Stomach smooth muscle (tissue), 2 donors: Measurements from ENCODE around the gene SEMA5A.

Source experiments
- H3K27ac ChIP-seq: one replicate; pipeline ENCODE4 v1.7.0; 2013; ENCODE audit warnings: mild to moderate bottlenecking, low read length, inconsistent platforms
- H3K27me3 ChIP-seq, 2 donors: one replicate each; pipeline ENCODE4 v1.7.0; 2013; ENCODE audit warnings: low read length in 2 of 2; ENCODE audit not compliant: insufficient read depth in 2 of 2, control insufficient read depth in 1 of 2
- H3K36me3 ChIP-seq, 2 donors: one replicate each; pipeline ENCODE4 v1.7.0; 2013; ENCODE audit warnings: low read length in 2 of 2; ENCODE audit not compliant: control insufficient read depth in 2 of 2, insufficient read depth in 2 of 2
- H3K4me1 ChIP-seq: one replicate; pipeline ENCODE4 v1.7.0; 2013; ENCODE audit warnings: low read length; ENCODE audit not compliant: control insufficient read depth, insufficient read depth
- H3K4me3 ChIP-seq, 2 donors: one replicate each; pipeline ENCODE4 v1.7.0; 2013; ENCODE audit warnings: low read length in 2 of 2
- H3K9ac ChIP-seq, 2 donors: one replicate each; pipeline ENCODE4 v1.7.0; 2013; ENCODE audit warnings: low read length in 2 of 2, mild to moderate bottlenecking in 1 of 2
- H3K9me3 ChIP-seq, 2 donors: one replicate each; pipeline ENCODE4 v1.7.0; 2013; ENCODE audit warnings: low read length in 2 of 2; ENCODE audit not compliant: control insufficient read depth in 2 of 2
- donor health status: healthy.
- donor health status: Pancreatic carcinoma.

SEMA5A gene

DNA sequence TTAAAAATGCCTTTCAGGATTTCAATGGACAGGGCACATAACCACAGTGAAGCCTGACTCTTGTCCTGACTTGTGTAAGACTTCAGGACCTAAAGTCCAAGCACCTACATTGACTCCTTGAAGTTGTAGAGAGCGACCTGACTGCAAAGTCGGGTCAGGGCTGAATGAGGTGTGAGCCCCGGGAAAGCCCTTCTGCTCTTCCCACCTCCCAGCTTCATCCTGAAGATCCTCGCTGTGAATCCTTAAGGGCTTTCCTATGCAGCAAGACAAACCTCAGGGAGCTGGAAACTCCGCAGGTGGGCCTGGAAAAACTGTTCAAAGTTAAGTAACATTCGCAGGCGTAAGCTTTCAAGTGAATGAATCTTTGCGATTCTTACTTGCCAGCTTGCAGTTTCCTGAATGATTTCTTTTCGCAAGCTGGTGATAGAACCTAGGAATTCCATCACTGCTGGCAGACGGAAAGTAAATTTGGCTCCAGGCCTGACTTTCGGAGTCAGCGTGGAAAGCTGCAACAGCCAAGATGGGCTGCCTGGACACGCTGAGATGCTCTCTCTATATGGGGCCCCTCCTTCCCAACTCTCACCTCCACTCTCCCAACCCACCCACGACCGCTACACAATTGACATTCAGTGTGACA lies 10.9 kb downstream of the SEMA5A start:
- Histone ChIP-seq H3K9me3 (no peaks in the 10 kb centered on the region), H3K27me3 (peaks cover 0 to 7% of the 10 kb centered on the region in 2 donors), H3K9ac (no peak overlapping the region), H3K36me3 (no peaks in the 10 kb centered on the region), H3K4me1 (peaks cover 2% of the 10 kb centered on the region), H3K27ac (no peak overlapping the region), H3K4me3 (no peak overlapping the region)

DNA sequence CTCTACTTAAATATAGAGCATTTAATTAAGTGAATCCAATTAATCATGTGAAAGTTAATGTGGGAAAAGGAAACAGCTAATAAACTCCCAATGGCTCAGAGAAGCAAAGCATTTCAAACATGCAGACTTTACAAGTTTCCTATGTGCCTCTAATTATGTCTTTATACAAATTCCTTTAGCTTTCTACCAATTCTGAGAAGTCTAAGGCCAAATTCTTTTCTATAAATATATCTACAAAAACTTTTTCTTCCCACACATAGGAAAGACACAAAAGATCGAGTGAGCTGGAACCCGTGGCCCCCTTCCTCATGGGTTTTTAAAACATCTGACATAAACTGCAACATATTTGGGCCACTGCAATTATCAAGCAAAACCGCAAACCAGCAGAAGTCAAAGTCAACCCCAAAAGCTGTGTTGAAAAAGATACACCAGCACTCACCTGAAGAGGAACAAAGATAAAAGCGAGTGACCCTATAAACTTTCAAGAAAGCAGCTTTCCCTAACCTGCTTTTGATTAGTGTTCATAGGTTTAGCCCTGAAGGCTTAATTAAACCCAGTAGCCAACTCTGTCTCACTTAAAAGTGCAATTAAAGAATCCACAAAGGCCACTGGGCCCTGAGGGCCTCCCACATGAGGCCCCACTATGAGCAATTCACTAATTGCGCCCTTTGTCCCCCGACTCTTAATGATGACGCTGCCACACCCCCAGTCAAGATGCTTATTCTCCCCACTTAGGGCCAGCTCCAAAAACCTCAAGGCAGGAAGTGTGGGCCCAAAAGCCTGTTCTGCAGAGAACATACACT lies 12.1 kb downstream of the SEMA5A start:
- Histone ChIP-seq H3K27me3 (peaks cover 0 to 6% of the 10 kb centered on the region in 2 donors), H3K4me1 (peaks cover 2% of the 10 kb centered on the region), H3K9ac (no peak overlapping the region), H3K36me3 (no peaks in the 10 kb centered on the region), H3K9me3 (no peaks in the 10 kb centered on the region), H3K27ac (no peak overlapping the region), H3K4me3 (no peak overlapping the region)

DNA sequence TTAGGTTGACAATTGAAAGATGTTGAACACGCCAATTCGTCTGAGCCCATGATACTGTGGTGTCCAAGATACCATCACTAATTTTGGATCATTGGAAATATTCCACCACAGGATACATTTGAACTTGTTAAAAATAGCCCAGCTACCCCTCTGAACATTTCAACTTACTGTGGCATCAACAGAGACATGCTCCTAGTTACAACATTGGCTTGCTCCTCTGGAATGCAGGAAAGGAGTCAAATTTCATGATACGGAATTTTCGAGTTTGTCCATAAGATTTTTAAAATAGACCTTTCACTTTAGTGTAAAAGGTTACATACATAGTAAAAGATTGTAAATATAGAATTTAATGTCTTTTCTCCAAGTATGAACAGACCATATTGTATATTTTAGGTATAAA lies 12.8 kb downstream of the SEMA5A start:
- Histone ChIP-seq H3K27me3 (peaks cover 0 to 6% of the 10 kb centered on the region in 2 donors), H3K9ac (no peak overlapping the region), H3K4me3 (no peak overlapping the region), H3K4me1 (peaks cover 2% of the 10 kb centered on the region), H3K27ac (no peak overlapping the region), H3K9me3 (no peaks in the 10 kb centered on the region), H3K36me3 (no peaks in the 10 kb centered on the region)

DNA sequence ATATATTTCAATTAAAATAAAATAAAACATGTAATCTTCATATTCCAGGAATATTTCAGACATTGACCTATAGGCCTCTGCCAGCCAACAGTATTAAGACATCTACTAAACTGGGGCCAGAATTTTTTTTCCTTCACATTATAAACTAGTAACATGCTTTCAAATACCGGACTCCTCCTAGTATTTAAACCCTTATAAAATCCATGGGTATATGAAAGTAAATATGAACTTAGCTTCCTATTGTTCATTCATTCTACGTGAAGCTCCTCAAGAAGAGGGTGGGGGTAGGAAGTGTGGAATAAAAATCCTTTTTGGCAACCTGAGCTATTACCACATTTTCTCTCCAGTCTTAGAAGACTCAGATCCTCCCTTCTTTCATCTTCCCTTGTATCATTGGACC lies 16.4 kb downstream of the SEMA5A start:
- no peak overlapping the region for H3K27ac ChIP-seq
- H3K27me3 ChIP-seq = peaks cover 0 to 3% of the 10 kb centered on the region in 2 donors
- H3K36me3 ChIP-seq = no peaks in the 10 kb centered on the region
- H3K9me3 ChIP-seq = no peaks in the 10 kb centered on the region
- H3K4me1 ChIP-seq = no peaks in the 10 kb centered on the region
- H3K4me3 ChIP-seq = no peak overlapping the region
- no peak overlapping the region for H3K9ac ChIP-seq

DNA sequence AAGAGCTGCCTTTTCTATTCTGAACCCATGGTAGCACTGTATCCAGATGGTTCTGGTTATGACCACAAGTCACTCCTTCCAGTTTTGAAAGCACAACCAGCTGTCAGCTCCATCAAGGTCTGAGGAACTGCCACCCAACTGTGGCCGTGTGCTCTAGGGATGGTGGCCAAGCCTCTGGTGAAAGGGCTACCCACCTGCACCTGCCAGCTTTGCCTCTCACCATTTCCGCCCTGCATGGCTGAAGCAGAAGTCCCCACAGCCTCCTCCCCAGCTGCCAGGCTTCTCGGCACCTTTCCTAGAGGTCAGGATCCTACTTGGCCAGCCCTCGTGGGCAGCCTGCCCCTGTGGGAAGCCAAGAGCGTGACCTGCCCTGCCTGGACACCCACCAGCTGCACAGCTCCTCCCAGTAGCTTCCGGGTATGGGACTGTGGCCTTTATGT lies 16.8 kb downstream of the SEMA5A start:
- H3K27ac ChIP-seq = no peak overlapping the region
- H3K36me3 ChIP-seq = no peaks in the 10 kb centered on the region
- no peak overlapping the region for H3K9ac ChIP-seq
- H3K4me3 ChIP-seq = no peak overlapping the region
- H3K9me3 ChIP-seq = no peaks in the 10 kb centered on the region
- H3K27me3 ChIP-seq = peaks cover 0 to 3% of the 10 kb centered on the region in 2 donors
- H3K4me1 ChIP-seq = no peaks in the 10 kb centered on the region

DNA sequence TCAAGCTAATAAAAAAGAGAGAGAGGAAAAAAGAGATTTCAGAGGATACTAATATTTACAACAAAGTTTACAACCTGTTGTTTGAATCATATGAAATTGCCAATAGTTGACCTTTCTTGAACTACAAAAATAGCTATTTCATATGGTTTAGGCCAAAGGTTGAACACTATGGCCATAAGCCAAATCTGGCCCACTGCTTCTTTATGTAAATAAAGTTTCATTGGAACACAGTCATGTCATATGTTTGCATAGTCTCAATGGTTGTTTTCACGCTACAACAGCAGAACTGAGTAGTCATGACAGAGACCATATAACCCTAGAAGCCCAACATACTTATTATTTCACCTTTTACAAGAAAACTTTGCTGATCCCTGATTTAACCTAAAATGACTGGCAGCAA lies 20.9 kb downstream of the SEMA5A start:
- H3K4me3 ChIP-seq = no peak overlapping the region
- no peak overlapping the region for H3K27ac ChIP-seq
- H3K9ac ChIP-seq = no peak overlapping the region

DNA sequence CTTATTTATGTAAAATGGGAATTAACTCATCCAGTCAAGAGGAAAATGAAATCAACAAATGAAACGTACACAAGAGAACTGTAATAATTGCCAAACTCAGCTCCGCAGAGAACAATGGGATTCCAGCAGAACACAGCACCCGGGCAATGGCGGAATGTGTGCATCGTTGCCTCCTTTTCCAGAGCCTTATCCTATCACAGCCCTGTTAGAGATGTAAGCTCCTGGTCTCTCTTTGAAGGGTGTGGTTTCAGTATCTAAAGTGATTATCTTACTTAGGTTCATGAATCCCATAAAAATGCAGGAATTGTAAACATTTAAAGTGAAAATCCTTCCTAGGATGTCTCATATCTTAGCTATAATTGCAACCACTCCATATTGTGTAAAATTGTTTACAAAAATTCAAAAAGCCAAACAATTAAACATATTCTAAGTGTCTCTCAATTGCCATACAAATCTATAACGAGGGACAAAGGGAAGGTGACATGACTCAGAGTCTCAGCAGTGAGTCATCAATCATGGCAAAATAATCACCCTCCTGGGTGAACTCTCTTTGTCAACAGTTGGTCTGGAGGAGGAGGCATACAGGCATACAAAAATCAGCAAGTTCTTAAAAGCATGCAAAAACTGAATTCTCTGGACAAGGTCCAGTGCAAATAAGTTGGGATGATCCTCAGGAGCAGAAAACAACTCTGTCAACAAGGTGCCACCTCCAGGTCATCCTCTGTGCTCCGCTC lies 22.6 kb downstream of the SEMA5A start:
- Histone ChIP-seq H3K4me3 (no peak overlapping the region), H3K27ac (no peak overlapping the region), H3K27me3 (no peaks in the 10 kb centered on the region), H3K4me1 (no peaks in the 10 kb centered on the region), H3K36me3 (no peaks in the 10 kb centered on the region), H3K9me3 (no peaks in the 10 kb centered on the region), H3K9ac (no peak overlapping the region)

More for the DNA sequence above, 20.9 kb downstream of the SEMA5A start:
- no peaks in the 10 kb centered on the region for H3K4me1 ChIP-seq
- H3K27me3 ChIP-seq = no peaks in the 10 kb centered on the region
- no peaks in the 10 kb centered on the region for H3K9me3 ChIP-seq
- no peaks in the 10 kb centered on the region for H3K36me3 ChIP-seq

DNA sequence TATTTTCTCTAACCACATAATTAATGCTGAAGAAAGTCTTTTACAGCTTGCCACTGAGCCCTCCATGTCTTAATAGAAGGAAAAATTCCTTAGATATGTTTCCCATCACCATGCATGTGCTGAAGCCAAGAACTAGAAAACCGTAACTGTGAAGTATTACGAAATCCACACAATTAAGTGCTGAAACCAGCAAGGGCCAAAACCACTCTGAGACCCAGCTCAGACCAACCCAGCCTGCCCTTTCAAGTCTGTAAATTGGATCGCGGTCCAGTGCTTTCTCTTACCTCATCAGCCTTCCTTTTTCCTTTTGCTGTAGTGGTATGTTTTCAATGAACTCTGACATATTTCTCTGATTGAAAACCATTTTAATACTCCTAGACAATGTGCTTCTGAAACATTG lies 26.3 kb downstream of the SEMA5A start:
- Histone ChIP-seq H3K36me3 (no peaks in the 10 kb centered on the region), H3K9ac (no peak overlapping the region), H3K4me1 (no peaks in the 10 kb centered on the region), H3K27me3 (no peaks in the 10 kb centered on the region), H3K27ac (no peak overlapping the region), H3K4me3 (no peak overlapping the region), H3K9me3 (no peaks in the 10 kb centered on the region)

DNA sequence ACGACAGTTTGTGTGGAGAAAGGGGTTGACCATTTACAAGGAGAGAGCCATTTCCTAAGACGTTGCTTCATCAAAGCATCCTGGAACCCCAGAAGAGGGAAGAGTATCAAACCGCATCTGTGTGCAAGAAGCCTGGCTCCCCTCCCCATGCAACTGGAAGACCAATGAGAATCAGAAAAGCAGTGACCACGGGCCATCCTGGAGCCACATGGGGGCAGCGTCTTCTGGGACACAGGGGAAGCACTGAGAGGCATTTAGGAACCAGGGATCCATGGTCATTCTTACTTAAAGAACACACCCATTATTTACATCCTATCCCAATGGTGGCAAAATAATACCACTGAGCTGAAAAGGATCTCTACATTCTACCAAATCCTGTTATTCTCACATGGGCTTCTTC lies 29.3 kb downstream of the SEMA5A start:
- no peak overlapping the region for H3K9ac ChIP-seq
- H3K27me3 ChIP-seq = no peaks in the 10 kb centered on the region
- H3K36me3 ChIP-seq = no peaks in the 10 kb centered on the region
- H3K27ac ChIP-seq = no peak overlapping the region
- no peaks in the 10 kb centered on the region for H3K4me1 ChIP-seq
- no peaks in the 10 kb centered on the region for H3K9me3 ChIP-seq
- H3K4me3 ChIP-seq = no peak overlapping the region

DNA sequence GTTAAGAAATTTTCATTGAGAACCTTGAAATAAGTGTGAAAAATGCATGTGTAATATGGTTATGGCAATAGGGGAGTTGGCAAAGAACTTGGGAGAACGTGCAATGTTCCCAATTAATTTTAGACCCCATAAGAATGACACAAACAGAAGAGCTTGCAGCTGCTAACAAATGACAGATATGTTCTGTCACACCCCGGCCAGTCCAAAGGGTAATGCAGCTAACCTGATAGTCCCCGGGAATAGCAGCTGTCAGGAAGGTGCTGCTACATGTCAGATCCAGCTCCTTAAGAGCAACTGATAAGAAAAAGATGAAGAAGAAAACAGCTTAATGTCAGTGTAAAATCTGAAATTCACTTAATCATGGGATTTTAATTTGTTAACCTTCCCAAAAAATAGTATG lies 30.4 kb downstream of the SEMA5A start:
- Histone ChIP-seq H3K9me3 (no peaks in the 10 kb centered on the region), H3K36me3 (no peaks in the 10 kb centered on the region), H3K4me1 (no peaks in the 10 kb centered on the region), H3K9ac (no peak overlapping the region), H3K4me3 (no peak overlapping the region), H3K27me3 (no peaks in the 10 kb centered on the region), H3K27ac (no peak overlapping the region)
